Central memory CD8-positive, alpha-beta T cell (primary cell): ENCODE results near the gene RBM34.
"Not testable (repeated sequence)": the region's sequence is repeated elsewhere in the genome, so short reads cannot be mapped to it uniquely, and the experiment has no call there.

Source experiments
- ATAC-seq: fragments of 150-1000 bp; cut with Tn5 transposase; replicated peaks from 2 replicates; pipeline ENCODE4 v1.10.0; 2022; ENCODE audit warnings: mild to moderate bottlenecking, moderate FRiP score, moderate number of reproducible peaks; ENCODE audit not compliant: poor library complexity, severe bottlenecking; ENCODE audit errors: extremely low read depth
- DNase-seq, 2 donors: peaks; one replicate each; pipeline ENCODE4 v3.0.0; 2021; ENCODE audit warnings: low spot score in 2 of 2
- H3K27ac Mint-ChIP-seq: one replicate; pipeline ENCODE4 v1.8.0; 2022; ENCODE audit warnings: low read depth, mild to moderate bottlenecking, moderate library complexity, mixed read lengths
- H3K27me3 Mint-ChIP-seq: one replicate; pipeline ENCODE4 v1.8.0; 2022; ENCODE audit warnings: mixed read lengths
- H3K36me3 Mint-ChIP-seq: one replicate; pipeline ENCODE4 v1.8.0; 2022; ENCODE audit warnings: mild to moderate bottlenecking, moderate library complexity, mixed read lengths; ENCODE audit not compliant: insufficient read depth
- H3K4me1 Mint-ChIP-seq: one replicate; pipeline ENCODE4 v1.8.0; 2022; ENCODE audit warnings: mixed read lengths
- H3K4me3 Mint-ChIP-seq: one replicate; pipeline ENCODE4 v1.8.0; 2022; ENCODE audit warnings: mild to moderate bottlenecking, moderate library complexity, mixed read lengths
- H3K9me3 Mint-ChIP-seq: one replicate; pipeline ENCODE4 v1.8.0; 2022; ENCODE audit warnings: mixed read lengths

Gene RBM34

GRCh38 chr1:235169986-235170385 is 8.9 kb upstream of the RBM34 start:
- Mint-ChIP-seq H3K4me3 (no peak overlapping the region), H3K9me3 (no peaks in the 10 kb centered on the region), H3K4me1 (no peaks in the 10 kb centered on the region), H3K27me3 (no peaks in the 10 kb centered on the region), H3K27ac (no peak overlapping the region), H3K36me3 (peaks cover 52% of the 10 kb centered on the region)
- ATAC-seq (no peak), DNase-seq (no peak)

DNA sequence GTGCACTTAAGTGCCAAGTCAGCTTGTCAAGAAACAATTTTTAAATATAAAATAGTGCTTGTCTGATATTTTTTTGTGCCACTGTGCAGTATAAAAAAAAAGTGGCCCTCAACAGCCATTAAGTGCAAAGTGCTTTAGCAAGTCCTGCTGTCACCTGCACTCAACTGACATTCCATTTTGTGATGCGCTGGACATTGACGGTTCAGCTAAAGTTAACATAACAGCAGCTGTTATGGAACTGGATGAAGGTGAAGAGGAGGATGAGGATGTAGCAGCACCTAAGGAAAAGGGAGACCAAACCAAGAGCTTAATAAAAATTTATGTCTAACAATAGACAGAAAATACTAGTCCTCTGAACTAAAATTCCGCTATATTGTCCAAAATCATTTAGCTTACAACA is 7.3 kb upstream of the RBM34 start:
- no peaks in the 10 kb centered on the region for H3K27me3 Mint-ChIP-seq
- no peaks in the 10 kb centered on the region for H3K9me3 Mint-ChIP-seq
- H3K4me3 Mint-ChIP-seq, result no peak overlapping the region
- peaks cover 44% of the 10 kb centered on the region for H3K36me3 Mint-ChIP-seq
- DNase-seq (no peak), ATAC-seq (no peak)
- no peak overlapping the region for H3K27ac Mint-ChIP-seq
- no peaks in the 10 kb centered on the region for H3K4me1 Mint-ChIP-seq

DNA sequence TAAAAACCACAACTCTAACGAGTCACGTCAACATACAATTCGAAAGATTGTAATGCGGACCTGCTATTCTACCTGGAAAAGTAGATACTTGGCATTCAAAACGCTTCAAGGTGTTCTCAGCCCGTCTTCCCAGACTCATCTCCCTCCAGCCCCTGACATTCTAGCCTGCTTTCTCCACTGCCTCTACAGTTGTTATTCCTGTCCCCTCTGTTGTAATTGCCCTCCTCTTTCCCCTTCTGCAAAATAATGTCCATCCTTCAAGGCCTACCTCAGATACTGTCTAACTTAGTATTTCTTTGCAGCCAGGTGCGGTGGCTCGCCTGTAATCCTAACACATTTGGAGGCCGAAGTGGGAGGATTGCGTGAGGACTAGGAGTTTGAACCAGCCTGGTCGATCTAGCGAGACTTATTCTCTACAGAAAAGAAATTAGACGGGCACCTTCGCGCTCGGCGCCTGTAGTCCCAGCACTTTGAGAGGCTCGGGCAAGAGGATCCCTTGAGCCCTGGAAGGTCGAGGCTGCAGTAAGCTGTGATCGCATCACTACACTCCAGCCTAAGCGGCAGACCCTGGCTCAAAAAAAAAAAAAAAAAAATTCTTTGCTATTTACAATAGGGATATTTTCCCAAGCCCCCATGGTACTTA is 756 bp upstream of the RBM34 start:
- ATAC-seq, result no peak
- Mint-ChIP-seq H3K36me3 (peaks cover 24% of the 10 kb centered on the region), H3K4me1 (peaks cover 18% of the 10 kb centered on the region), H3K9me3 (no peaks in the 10 kb centered on the region), H3K4me3 (peak overlapping the region; percentile 92), H3K27ac (peak overlapping the region; percentile 98), H3K27me3 (no peaks in the 10 kb centered on the region)
- DNase-seq, result no peak

GRCh38 chr1:235160383-235160956 is 580 bp downstream of the RBM34 start:
- H3K4me1 Mint-ChIP-seq, result peaks cover 18% of the 10 kb centered on the region
- H3K36me3 Mint-ChIP-seq, result peaks cover 25% of the 10 kb centered on the region
- no peaks in the 10 kb centered on the region for H3K27me3 Mint-ChIP-seq
- ATAC-seq, result peak; percentile 77
- H3K9me3 Mint-ChIP-seq, result no peaks in the 10 kb centered on the region
- peak overlapping the region; percentile 98 for H3K27ac Mint-ChIP-seq
- no peak for DNase-seq
- H3K4me3 Mint-ChIP-seq, result peak overlapping the region; percentile 92

GRCh38 chr1:235159930-235160329 is 1.1 kb downstream of the RBM34 start:
- H3K4me1 Mint-ChIP-seq, result peaks cover 18% of the 10 kb centered on the region
- not testable (repeated sequence) for DNase-seq, H3K9me3 Mint-ChIP-seq, H3K27me3 Mint-ChIP-seq, ATAC-seq
- H3K27ac Mint-ChIP-seq, result peak overlapping the region; percentile 98
- peaks cover 30% of the 10 kb centered on the region for H3K36me3 Mint-ChIP-seq
- H3K4me3 Mint-ChIP-seq, result peak overlapping the region; percentile 92

GRCh38 chr1:235159284-235159683 is 1.8 kb downstream of the RBM34 start:
- H3K4me3 Mint-ChIP-seq, result peak overlapping the region; percentile 92
- not testable (repeated sequence) for H3K27me3 Mint-ChIP-seq, H3K27ac Mint-ChIP-seq, H3K9me3 Mint-ChIP-seq, ATAC-seq, DNase-seq
- peaks cover 36% of the 10 kb centered on the region for H3K36me3 Mint-ChIP-seq
- H3K4me1 Mint-ChIP-seq, result peaks cover 24% of the 10 kb centered on the region

DNA sequence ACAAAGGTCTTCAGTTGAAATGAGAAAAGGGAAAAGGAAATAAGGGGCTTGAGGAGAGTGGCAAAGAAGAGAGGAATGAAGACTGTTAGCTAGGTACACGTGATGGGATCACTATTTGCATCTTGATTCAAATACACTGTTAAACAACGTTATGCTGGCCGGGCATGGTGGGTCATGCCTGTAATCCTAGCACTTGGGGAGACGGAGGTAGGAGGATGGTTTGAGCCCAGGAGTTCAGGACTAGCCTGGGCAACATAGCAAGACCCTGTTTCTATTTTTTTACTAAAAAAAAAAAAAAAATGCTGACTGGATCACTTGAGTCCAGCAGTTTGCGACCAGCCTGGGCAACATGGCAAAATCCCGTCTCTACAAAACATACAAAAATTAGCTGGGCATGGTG is 2.4 kb downstream of the RBM34 start:
- peaks cover 26% of the 10 kb centered on the region for H3K4me1 Mint-ChIP-seq
- ATAC-seq (no peak), DNase-seq (no peak)
- no peaks in the 10 kb centered on the region for H3K27me3 Mint-ChIP-seq
- peaks cover 41% of the 10 kb centered on the region for H3K36me3 Mint-ChIP-seq
- H3K9me3 Mint-ChIP-seq, result no peaks in the 10 kb centered on the region
- no peak overlapping the region for H3K4me3 Mint-ChIP-seq
- no peak overlapping the region for H3K27ac Mint-ChIP-seq

GRCh38 chr1:235157150-235157549 is 3.9 kb downstream of the RBM34 start:
- no peak overlapping the region for H3K27ac Mint-ChIP-seq
- ATAC-seq, result no peak
- no peaks in the 10 kb centered on the region for H3K27me3 Mint-ChIP-seq
- H3K36me3 Mint-ChIP-seq, result peaks cover 54% of the 10 kb centered on the region
- H3K4me1 Mint-ChIP-seq, result peaks cover 26% of the 10 kb centered on the region
- DNase-seq, result no peak
- no peak overlapping the region for H3K4me3 Mint-ChIP-seq
- no peaks in the 10 kb centered on the region for H3K9me3 Mint-ChIP-seq

GRCh38 chr1:235156740-235157139 is 4.3 kb downstream of the RBM34 start:
- Mint-ChIP-seq H3K27ac (no peak overlapping the region), H3K36me3 (peaks cover 53% of the 10 kb centered on the region), H3K27me3 (no peaks in the 10 kb centered on the region), H3K9me3 (no peaks in the 10 kb centered on the region), H3K4me3 (no peak overlapping the region), H3K4me1 (peaks cover 23% of the 10 kb centered on the region)
- ATAC-seq (no peak), DNase-seq (no peak)

GRCh38 chr1:235156265-235156664 is 4.8 kb downstream of the RBM34 start:
- Mint-ChIP-seq H3K4me3 (no peak overlapping the region), H3K27ac (peak overlapping the region; percentile 50), H3K4me1 (peaks cover 23% of the 10 kb centered on the region), H3K36me3 (peaks cover 56% of the 10 kb centered on the region), H3K27me3 (no peaks in the 10 kb centered on the region), H3K9me3 (no peaks in the 10 kb centered on the region)
- ATAC-seq (no peak), DNase-seq (no peak)

GRCh38 chr1:235152235-235152634 is 8.8 kb downstream of the RBM34 start:
- Mint-ChIP-seq H3K4me3 (no peak overlapping the region), H3K27me3 (no peaks in the 10 kb centered on the region), H3K27ac (peak overlapping the region; percentile 46), H3K9me3 (no peaks in the 10 kb centered on the region), H3K4me1 (peaks cover 25% of the 10 kb centered on the region), H3K36me3 (peaks cover 69% of the 10 kb centered on the region)
- no peak for DNase-seq
- no peak for ATAC-seq

DNA sequence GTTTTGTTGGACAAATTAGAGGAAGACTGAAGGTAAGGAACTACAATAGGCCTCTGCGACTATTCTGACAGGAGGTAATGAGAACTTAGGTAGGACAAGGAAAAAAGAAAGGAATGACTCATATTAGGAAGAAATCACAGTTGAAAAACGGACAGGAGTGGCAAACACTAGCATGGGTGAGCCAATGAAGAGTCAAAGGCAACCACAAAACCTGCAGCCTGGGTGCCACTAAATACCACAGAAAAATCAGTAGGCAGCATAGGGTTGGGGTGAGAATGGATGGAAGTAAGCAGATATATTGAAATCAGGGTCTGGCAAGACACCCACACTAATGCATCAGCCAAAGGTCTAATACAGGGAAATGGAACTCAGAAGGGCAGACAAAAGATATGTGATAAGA is 10.0 kb downstream of the RBM34 start:
- Mint-ChIP-seq H3K4me1 (peaks cover 25% of the 10 kb centered on the region), H3K27ac (peak overlapping the region; percentile 33), H3K27me3 (no peaks in the 10 kb centered on the region), H3K36me3 (peaks cover 76% of the 10 kb centered on the region), H3K4me3 (no peak overlapping the region), H3K9me3 (no peaks in the 10 kb centered on the region)
- ATAC-seq, result no peak
- no peak for DNase-seq

GRCh38 chr1:235149824-235150223 is 11.2 kb downstream of the RBM34 start:
- no peak for DNase-seq

More at GRCh38 chr1:235149824-235150223, 11.2 kb downstream of the RBM34 start:
- Mint-ChIP-seq H3K9me3 (no peaks in the 10 kb centered on the region), H3K27me3 (no peaks in the 10 kb centered on the region), H3K27ac (peak overlapping the region; percentile 33), H3K4me3 (no peak overlapping the region), H3K4me1 (peaks cover 24% of the 10 kb centered on the region), H3K36me3 (peaks cover 78% of the 10 kb centered on the region)
- ATAC-seq, result no peak
